Measurements from ENCODE around the gene RELN. TPM values are rescaled to one million over a fixed set of nuclear protein-coding genes. Genes with fewer than 3 reads are reported as not detected.

Gene RELN
- polyA plus RNA-seq, 1 experiment, result 4.3 TPM

- Histone ChIP-seq H3K27me3 (ENCODE audit: control insufficient read depth, insufficient read depth, low read length) (no peaks in the 10 kb centered on the region), H3K36me3 (ENCODE audit: control insufficient read depth, insufficient read depth, low read length) (no peaks in the 10 kb centered on the region), H3K4me3 (ENCODE audit: low read depth, low read length) (no peak overlapping the region)
- DNase-seq (ENCODE audit: low read depth), result no peak
- ChIA-PET CTCF (no interaction called here), POLR2A (no interaction called here)
- TF ChIP-seq CTCF (IDR thresholded peaks at IDR 0.05; ENCODE audit: insufficient read depth, low read depth, low read length), result no peak
Measured at GRCh38 chr7:104033837-104034236, 44.4 kb upstream of the RELN start.

- ChIA-PET POLR2A (no interaction called here), CTCF (no interaction called here)
- TF ChIP-seq CTCF (IDR thresholded peaks at IDR 0.05; ENCODE audit: insufficient read depth, low read depth, low read length), result no peak
- Histone ChIP-seq H3K36me3 (ENCODE audit: control insufficient read depth, insufficient read depth, low read length) (no peaks in the 10 kb centered on the region), H3K27me3 (ENCODE audit: control insufficient read depth, insufficient read depth, low read length) (no peaks in the 10 kb centered on the region), H3K4me3 (ENCODE audit: low read depth, low read length) (no peak overlapping the region)
- no peak for DNase-seq (ENCODE audit: low read depth)
Measured at GRCh38 chr7:104032486-104032885, 43.0 kb upstream of the RELN start.

GRCh38 chr7:104029765-104030164 lies 40.3 kb upstream of the RELN start:
- no peak overlapping the region for H3K4me3 ChIP-seq (ENCODE audit: low read depth, low read length)
- H3K27me3 ChIP-seq (ENCODE audit: control insufficient read depth, insufficient read depth, low read length), result no peaks in the 10 kb centered on the region
- no peaks in the 10 kb centered on the region for H3K36me3 ChIP-seq (ENCODE audit: control insufficient read depth, insufficient read depth, low read length)
- TF ChIP-seq CTCF (IDR thresholded peaks at IDR 0.05; ENCODE audit: insufficient read depth, low read depth, low read length), result no peak
- DNase-seq (ENCODE audit: low read depth), result no peak
- POLR2A ChIA-PET, result no interaction called here
- CTCF ChIA-PET, result no interaction called here

GRCh38 chr7:104024632-104025031 lies 35.2 kb upstream of the RELN start:
- DNase-seq (ENCODE audit: low read depth), result no peak
- no peaks in the 10 kb centered on the region for H3K27me3 ChIP-seq (ENCODE audit: control insufficient read depth, insufficient read depth, low read length)
- TF ChIP-seq CTCF (IDR thresholded peaks at IDR 0.05; ENCODE audit: insufficient read depth, low read depth, low read length), result no peak
- H3K36me3 ChIP-seq (ENCODE audit: control insufficient read depth, insufficient read depth, low read length), result no peaks in the 10 kb centered on the region
- CTCF ChIA-PET, result interaction anchor here (1.2 kb wide), 1 partner anchor 9 kb away, joined by 4 read pairs; no protein-coding TSS in a partner anchor
- no peak overlapping the region for H3K4me3 ChIP-seq (ENCODE audit: low read depth, low read length)
- POLR2A ChIA-PET, result no interaction called here

GRCh38 chr7:104023100-104023499 lies 33.6 kb upstream of the RELN start:
- ChIA-PET POLR2A (no interaction called here), CTCF (no interaction called here)
- Histone ChIP-seq H3K36me3 (ENCODE audit: control insufficient read depth, insufficient read depth, low read length) (no peaks in the 10 kb centered on the region), H3K4me3 (ENCODE audit: low read depth, low read length) (no peak overlapping the region), H3K27me3 (ENCODE audit: control insufficient read depth, insufficient read depth, low read length) (no peaks in the 10 kb centered on the region)
- DNase-seq (ENCODE audit: low read depth), result no peak
- TF ChIP-seq CTCF (IDR thresholded peaks at IDR 0.05; ENCODE audit: insufficient read depth, low read depth, low read length), result no peak

All from BJ (cell line).